Natural killer cell (primary cell): ENCODE data around the gene ESRRG. TPM values are rescaled to one million over a fixed set of nuclear protein-coding genes. Genes with fewer than 3 reads are reported as not detected.

Experiments used
- ATAC-seq, 3 donors: fragments of 150-1000 bp in 2 of 3; fragments of 200-7000 bp in 1 of 3; cut with Tn5 transposase; 1 replicate in 1 of 3; 2 replicates in 2 of 3; pipeline ENCODE4 v1.10.0; 2021; ENCODE audit warnings: mild to moderate bottlenecking in 2 of 3, moderate library complexity in 2 of 3
- DNase-seq, 2 donors: peaks; one replicate each; pipeline versions ENCODE4 v3.0.0 to v3.0.0-alpha.2; 2013 to 2021; ENCODE audit warnings: mixed read lengths in 1 of 2
- H3K27ac ChIP-seq: one replicate; pipeline ENCODE4 v1.5.1; 2013; ENCODE audit warnings: mild to moderate bottlenecking, low read length
- H3K27me3 ChIP-seq: one replicate; pipeline ENCODE4 v1.6.1; 2013; ENCODE audit warnings: low read length; ENCODE audit not compliant: control insufficient read depth, insufficient read depth
- H3K36me3 ChIP-seq: one replicate; pipeline ENCODE4 v1.6.1; 2013; ENCODE audit warnings: low read length; ENCODE audit not compliant: control insufficient read depth, insufficient read depth
- H3K4me1 ChIP-seq: one replicate; pipeline ENCODE4 v1.6.1; 2013; ENCODE audit warnings: low read length; ENCODE audit not compliant: control insufficient read depth, insufficient read depth
- H3K4me3 ChIP-seq: one replicate; pipeline ENCODE4 v1.5.1; 2013; ENCODE audit warnings: low read length
- H3K9me3 ChIP-seq: one replicate; pipeline ENCODE4 v1.6.1; 2013; ENCODE audit warnings: low read length; ENCODE audit not compliant: control insufficient read depth, insufficient read depth
- H3K27ac Mint-ChIP-seq, 2 donors: one replicate each; pipeline ENCODE4 v1.8.0; 2022; ENCODE audit warnings: mild to moderate bottlenecking in 2 of 2, mixed read lengths in 2 of 2, moderate library complexity in 1 of 2
- H3K27me3 Mint-ChIP-seq, 2 donors: one replicate each; pipeline ENCODE4 v1.8.0; 2022; ENCODE audit warnings: low read depth in 2 of 2, mixed read lengths in 2 of 2
- H3K36me3 Mint-ChIP-seq: one replicate; pipeline ENCODE4 v1.8.0; 2022; ENCODE audit warnings: mixed read lengths
- H3K4me1 Mint-ChIP-seq, 2 donors: one replicate each; pipeline ENCODE4 v1.8.0; 2022; ENCODE audit warnings: mixed read lengths in 2 of 2
- H3K4me3 Mint-ChIP-seq: one replicate; pipeline ENCODE4 v1.8.0; 2022; ENCODE audit warnings: mild to moderate bottlenecking, moderate library complexity, mixed read lengths
- H3K9me3 Mint-ChIP-seq, 2 donors: one replicate each; pipeline ENCODE4 v1.8.0; 2022; ENCODE audit warnings: mixed read lengths in 2 of 2
- CTCF ChIP-seq: fragments of 200-600 bp; IDR thresholded peaks from one replicate; pipeline ENCODE4 v1.8.0; 2022; ENCODE audit warnings: antibody characterized with exemption
- WGBS: methylation state at CpG from one replicate; pipeline ENCODE4 v1.1.7; 2013; ENCODE audit warnings: missing lambda C conversion rate; ENCODE audit not compliant: insufficient coverage; 5-methylcytosine and 5-hydroxymethylcytosine counted together
- intact Hi-C: fragments of 100-400 bp; cut with micrococcal nuclease; formaldehyde crosslinking; loops from one replicate; pipeline ENCODE4 v1.14.2; 2022
- total RNA-seq, 4 donors: library from RNA; stranded (reverse); fragments of 120-200 nt in 1 of 4; gene quantifications; one replicate each; pipeline versions ENCODE4 v1.2.3 to v1.2.4, GENCODE V29; 2013 to 2022

The ESRRG gene
- total RNA-seq, 3 donors from 2014 or later (not counting 1 experiment from before 2014, with no cell fraction given) = not detected

GRCh38 chr1:216523449-216524190 lies 199.6 kb downstream of the ESRRG start:
- no peak for TF ChIP-seq CTCF
- no peak overlapping the region for H3K4me3 Mint-ChIP-seq
- no peak for ATAC-seq
- H3K4me3 ChIP-seq = no peak overlapping the region
- peaks cover 11% of the 10 kb centered on the region in 2 donors for H3K9me3 Mint-ChIP-seq
- intact Hi-C loops = no loop called here
- H3K9me3 ChIP-seq = no peaks in the 10 kb centered on the region
- H3K27me3 Mint-ChIP-seq = no peaks in the 10 kb centered on the region
- H3K36me3 ChIP-seq = no peaks in the 10 kb centered on the region
- H3K27ac Mint-ChIP-seq = no peak overlapping the region
- no peaks in the 10 kb centered on the region for H3K4me1 ChIP-seq
- no peak overlapping the region for H3K27ac ChIP-seq
- 71% methylated on average over 4 of the region's 4 CpGs for WGBS
- no peaks in the 10 kb centered on the region for H3K27me3 ChIP-seq
- H3K4me1 Mint-ChIP-seq = no peaks in the 10 kb centered on the region
- DNase-seq = no peak
- no peaks in the 10 kb centered on the region for H3K36me3 Mint-ChIP-seq

- ATAC-seq = no peak
- Mint-ChIP-seq H3K4me1 (no peaks in the 10 kb centered on the region), H3K27ac (no peak overlapping the region), H3K36me3 (no peaks in the 10 kb centered on the region), H3K27me3 (no peaks in the 10 kb centered on the region), H3K4me3 (no peak overlapping the region), H3K9me3 (peaks cover 11 to 13% of the 10 kb centered on the region in 2 donors)
- 67% methylated on average over 4 of the region's 4 CpGs for WGBS
- DNase-seq = no peak
- TF ChIP-seq CTCF = no peak
- H3K4me1 ChIP-seq = no peaks in the 10 kb centered on the region
- no peak overlapping the region for H3K27ac ChIP-seq
- no peaks in the 10 kb centered on the region for H3K27me3 ChIP-seq
- H3K4me3 ChIP-seq = no peak overlapping the region
- no peaks in the 10 kb centered on the region for H3K9me3 ChIP-seq
- H3K36me3 ChIP-seq = no peaks in the 10 kb centered on the region
- intact Hi-C loops = no loop called here
These were observed 200.2 kb downstream of the ESRRG start for GRCh38 chr1:216523043-216523442.

GRCh38 chr1:216521477-216521876 lies 201.8 kb downstream of the ESRRG start:
- H3K9me3 Mint-ChIP-seq = peaks cover 7 to 8% of the 10 kb centered on the region in 2 donors
- ATAC-seq (no peak), DNase-seq (no peak)
- H3K4me3 Mint-ChIP-seq = no peak overlapping the region
- H3K4me1 ChIP-seq = no peaks in the 10 kb centered on the region
- H3K27me3 Mint-ChIP-seq = no peaks in the 10 kb centered on the region
- no peaks in the 10 kb centered on the region for H3K9me3 ChIP-seq
- H3K36me3 ChIP-seq = no peaks in the 10 kb centered on the region
- H3K4me3 ChIP-seq = no peak overlapping the region
- no peaks in the 10 kb centered on the region for H3K27me3 ChIP-seq
- 93% methylated on average over 7 of the region's 8 CpGs for whole genome bisulfite sequencing
- no peak for TF ChIP-seq CTCF
- intact Hi-C loops = no loop called here
- no peak overlapping the region for H3K27ac Mint-ChIP-seq
- H3K27ac ChIP-seq = no peak overlapping the region
- H3K36me3 Mint-ChIP-seq = no peaks in the 10 kb centered on the region
- no peaks in the 10 kb centered on the region for H3K4me1 Mint-ChIP-seq
